Stimulated activated effector memory CD8-positive, alpha-beta T cell treated with anti-CD3 and anti-CD28 coated beads, Interleukin-12 subunit alpha, Interleukin-12 subunit beta, amount 100 ng/mL, for 72 hours (primary cell): ENCODE measurements around the gene NELL2.
"Not testable (repeated sequence)": the region's sequence is repeated elsewhere in the genome, so short reads cannot be mapped to it uniquely, and the experiment has no call there.

Experiments
- ATAC-seq: fragments of 150-1000 bp; cut with Tn5 transposase; 2 replicates; pipeline ENCODE4 v1.10.0; 2021
- DNase-seq, 2 donors: peaks; one replicate each; pipeline ENCODE4 v3.0.0; 2021 to 2022; ENCODE audit warnings: low spot score in 2 of 2
- H3K27ac Mint-ChIP-seq: one replicate; pipeline ENCODE4 v1.8.0; 2022; ENCODE audit warnings: mild to moderate bottlenecking, mixed read lengths
- H3K36me3 Mint-ChIP-seq: one replicate; pipeline ENCODE4 v1.8.0; 2022; ENCODE audit warnings: mild to moderate bottlenecking, mixed read lengths
- H3K4me1 Mint-ChIP-seq: one replicate; pipeline ENCODE4 v1.8.0; 2022; ENCODE audit warnings: mixed read lengths
- H3K4me3 Mint-ChIP-seq: one replicate; pipeline ENCODE4 v1.8.0; 2022; ENCODE audit warnings: mild to moderate bottlenecking, mixed read lengths
- H3K9me3 Mint-ChIP-seq: one replicate; pipeline ENCODE4 v1.8.0; 2022; ENCODE audit warnings: mixed read lengths

Gene NELL2

GRCh38 chr12:44708218-44708617, 167.9 kb downstream of the NELL2 start:
- Mint-ChIP-seq H3K4me1 (no peaks in the 10 kb centered on the region), H3K27ac (no peak overlapping the region), H3K36me3 (peaks cover 6% of the 10 kb centered on the region), H3K9me3 (no peaks in the 10 kb centered on the region), H3K4me3 (no peak overlapping the region)
- ATAC-seq (no peak), DNase-seq (no peak)

DNA sequence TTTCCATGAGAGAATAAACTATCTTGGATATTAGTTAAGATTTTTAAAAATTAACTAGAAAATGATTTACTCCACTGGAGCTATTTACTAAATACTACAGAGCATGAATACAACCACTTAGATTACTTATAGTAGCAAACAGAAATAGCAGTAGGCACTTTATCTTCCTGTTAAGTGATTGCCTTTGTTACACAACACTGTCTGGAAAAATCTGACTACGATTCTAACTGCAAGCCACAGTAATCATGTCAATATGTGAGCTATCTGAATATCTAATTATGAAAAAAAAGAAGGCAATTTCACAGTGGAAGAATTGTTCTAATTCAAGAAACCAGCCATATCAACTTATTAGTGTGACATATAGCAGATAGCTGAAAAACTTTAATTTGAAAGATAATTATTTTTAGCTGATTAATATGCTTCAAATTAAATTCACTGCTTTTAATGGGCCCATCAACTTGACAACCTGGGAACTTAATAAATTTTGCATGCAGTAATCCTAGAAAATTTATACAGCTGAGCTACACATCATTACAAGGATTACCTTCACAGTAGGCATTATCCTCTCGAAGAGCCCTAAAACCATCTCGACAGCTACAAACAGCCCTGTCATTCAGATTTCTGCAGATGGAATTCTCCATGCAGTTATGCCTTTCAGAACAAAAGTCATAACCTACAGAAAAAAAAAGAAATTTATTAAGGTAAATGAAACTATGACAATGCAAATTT, 172.8 kb downstream of the NELL2 start:
- no peak for ATAC-seq
- Mint-ChIP-seq H3K4me1 (no peaks in the 10 kb centered on the region), H3K9me3 (no peaks in the 10 kb centered on the region), H3K4me3 (no peak overlapping the region), H3K36me3 (peaks cover 9% of the 10 kb centered on the region), H3K27ac (no peak overlapping the region)
- no peak for DNase-seq

- Mint-ChIP-seq H3K4me1 (no peaks in the 10 kb centered on the region), H3K9me3 (no peaks in the 10 kb centered on the region), H3K27ac (no peak overlapping the region), H3K36me3 (peaks cover under 1% of the 10 kb centered on the region), H3K4me3 (no peak overlapping the region)
- no peak for ATAC-seq
- no peak for DNase-seq
These were observed 178.6 kb downstream of the NELL2 start for GRCh38 chr12:44697511-44697910.

- ATAC-seq: no peak
- H3K4me3 Mint-ChIP-seq: no peak overlapping the region
- no peak for DNase-seq
- H3K36me3 Mint-ChIP-seq: no peaks in the 10 kb centered on the region
- H3K27ac Mint-ChIP-seq: no peak overlapping the region
- no peaks in the 10 kb centered on the region for H3K4me1 Mint-ChIP-seq
- H3K9me3 Mint-ChIP-seq: no peaks in the 10 kb centered on the region
These were observed 179.6 kb downstream of the NELL2 start for GRCh38 chr12:44696542-44696941.

- no peak overlapping the region for H3K27ac Mint-ChIP-seq
- ATAC-seq (no peak), DNase-seq (no peak)
- no peaks in the 10 kb centered on the region for H3K9me3 Mint-ChIP-seq
- no peaks in the 10 kb centered on the region for H3K36me3 Mint-ChIP-seq
- no peak overlapping the region for H3K4me3 Mint-ChIP-seq
- H3K4me1 Mint-ChIP-seq: no peaks in the 10 kb centered on the region
These were observed 182.1 kb downstream of the NELL2 start for GRCh38 chr12:44694017-44694416.

- Mint-ChIP-seq H3K4me1 (no peaks in the 10 kb centered on the region), H3K36me3 (no peaks in the 10 kb centered on the region), H3K27ac (no peak overlapping the region), H3K4me3 (no peak overlapping the region), H3K9me3 (peaks cover 4% of the 10 kb centered on the region)
- ATAC-seq: no peak
- DNase-seq: no peak
These were observed 186.5 kb downstream of the NELL2 start for GRCh38 chr12:44689587-44689986.

DNA sequence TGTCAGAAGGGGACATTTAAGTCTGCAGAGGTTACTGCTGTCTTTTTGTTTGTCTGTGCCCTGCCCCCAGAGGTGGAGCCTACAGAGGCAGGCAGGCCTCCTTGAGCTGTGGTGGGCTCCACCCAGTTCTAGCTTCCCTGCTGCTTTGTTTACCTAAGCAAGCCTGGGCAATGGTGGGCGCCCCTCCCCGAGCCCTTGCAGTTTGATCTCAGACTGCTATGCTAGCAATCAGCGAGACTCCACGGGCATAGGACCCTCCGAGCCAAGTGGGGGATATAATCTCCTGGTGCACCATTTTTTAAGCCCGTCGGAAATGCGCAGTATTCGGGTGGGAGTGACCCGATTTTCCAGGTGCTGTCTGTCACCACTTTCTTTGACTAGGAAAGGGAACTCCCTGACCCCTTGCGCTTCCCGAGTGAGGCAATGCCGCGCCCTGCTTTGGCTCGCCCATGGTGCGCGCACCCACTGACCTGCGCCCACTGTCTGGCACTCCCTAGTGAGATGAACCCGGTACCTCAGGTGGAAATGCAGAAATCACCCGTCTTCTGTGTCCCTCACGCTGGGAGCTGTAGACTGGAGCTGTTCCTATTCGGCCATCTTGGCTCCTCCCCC, 189.2 kb downstream of the NELL2 start:
- ATAC-seq, DNase-seq, H3K4me1 Mint-ChIP-seq, H3K27ac Mint-ChIP-seq, H3K36me3 Mint-ChIP-seq, H3K9me3 Mint-ChIP-seq, H3K4me3 Mint-ChIP-seq: not testable (repeated sequence)

DNA sequence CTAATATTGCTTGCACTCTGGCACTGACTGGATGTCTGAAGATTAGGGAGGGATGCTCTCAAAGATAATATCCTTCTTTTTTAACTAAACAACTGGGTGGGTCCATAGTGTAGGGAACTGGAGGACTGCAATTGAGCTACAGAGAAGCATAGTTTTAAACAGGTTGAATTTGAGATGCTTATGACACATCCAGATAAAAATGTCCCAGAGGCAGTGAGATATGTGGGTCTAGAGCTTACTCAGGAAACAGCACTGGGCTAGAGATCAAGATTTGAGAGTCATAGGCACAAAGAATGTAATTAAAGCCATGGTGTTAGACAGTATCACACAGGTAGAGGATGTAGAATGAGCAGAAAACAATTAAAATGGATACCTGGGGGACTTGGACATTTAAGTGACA, 198.4 kb downstream of the NELL2 start:
- Mint-ChIP-seq H3K4me1 (no peaks in the 10 kb centered on the region), H3K27ac (no peak overlapping the region), H3K4me3 (no peak overlapping the region), H3K36me3 (no peaks in the 10 kb centered on the region), H3K9me3 (no peaks in the 10 kb centered on the region)
- ATAC-seq (peak; percentile 24), DNase-seq (no peak)

GRCh38 chr12:44674875-44675274, 201.2 kb downstream of the NELL2 start:
- ATAC-seq: no peak
- H3K4me3 Mint-ChIP-seq: no peak overlapping the region
- no peaks in the 10 kb centered on the region for H3K4me1 Mint-ChIP-seq
- peaks cover 10% of the 10 kb centered on the region for H3K9me3 Mint-ChIP-seq
- H3K36me3 Mint-ChIP-seq: no peaks in the 10 kb centered on the region
- no peak overlapping the region for H3K27ac Mint-ChIP-seq
- DNase-seq: no peak

- no peak for DNase-seq
- Mint-ChIP-seq H3K9me3 (peaks cover 19% of the 10 kb centered on the region), H3K27ac (no peak overlapping the region)
These were observed 202.3 kb downstream of the NELL2 start for GRCh38 chr12:44673811-44674210.

GRCh38 chr12:44672042-44672441, 204.1 kb downstream of the NELL2 start:
- ATAC-seq (no peak), DNase-seq (no peak)
- Mint-ChIP-seq H3K9me3 (peaks cover 19% of the 10 kb centered on the region), H3K4me3 (no peak overlapping the region), H3K36me3 (no peaks in the 10 kb centered on the region), H3K27ac (no peak overlapping the region), H3K4me1 (no peaks in the 10 kb centered on the region)

More at GRCh38 chr12:44673811-44674210, 202.3 kb downstream of the NELL2 start:
- no peaks in the 10 kb centered on the region for H3K36me3 Mint-ChIP-seq
- ATAC-seq: no peak
- H3K4me1 Mint-ChIP-seq: no peaks in the 10 kb centered on the region
- no peak overlapping the region for H3K4me3 Mint-ChIP-seq

GRCh38 chr12:44668443-44668842, 207.7 kb downstream of the NELL2 start:
- Mint-ChIP-seq H3K4me3 (no peak overlapping the region), H3K27ac (no peak overlapping the region), H3K9me3 (peaks cover 19% of the 10 kb centered on the region), H3K36me3 (no peaks in the 10 kb centered on the region), H3K4me1 (no peaks in the 10 kb centered on the region)
- no peak for DNase-seq
- ATAC-seq: no peak

- Mint-ChIP-seq H3K36me3 (no peaks in the 10 kb centered on the region), H3K9me3 (peaks cover 19% of the 10 kb centered on the region), H3K27ac (no peak overlapping the region), H3K4me3 (no peak overlapping the region), H3K4me1 (no peaks in the 10 kb centered on the region)
- DNase-seq (no peak), ATAC-seq (no peak)
These were observed 208.7 kb downstream of the NELL2 start for GRCh38 chr12:44667461-44667860.

GRCh38 chr12:44663291-44663690, 212.8 kb downstream of the NELL2 start:
- Mint-ChIP-seq H3K9me3 (no peaks in the 10 kb centered on the region), H3K4me1 (no peaks in the 10 kb centered on the region), H3K27ac (no peak overlapping the region), H3K4me3 (no peak overlapping the region), H3K36me3 (no peaks in the 10 kb centered on the region)
- DNase-seq: no peak
- ATAC-seq: no peak

DNA sequence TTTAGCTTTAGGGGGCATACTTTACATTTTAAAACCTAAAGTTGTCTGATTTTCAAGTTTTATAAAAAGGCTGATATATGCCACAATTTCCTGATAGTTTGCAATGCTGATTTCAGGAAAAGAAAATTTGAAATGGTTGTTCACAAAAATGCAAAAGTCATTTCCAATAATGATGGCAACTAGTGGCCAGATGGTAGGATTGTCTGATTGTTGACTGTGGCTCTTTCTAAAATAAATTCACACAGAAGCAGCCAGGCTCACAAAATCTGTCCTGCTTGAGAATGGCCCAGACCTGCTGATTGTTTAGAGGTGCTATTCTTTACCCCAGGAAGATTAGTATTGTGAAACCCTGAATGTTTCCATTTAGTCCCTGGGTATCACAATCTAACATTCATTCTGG, 220.3 kb downstream of the NELL2 start:
- no peaks in the 10 kb centered on the region for H3K9me3 Mint-ChIP-seq
- DNase-seq (no peak), ATAC-seq (no peak)
- H3K4me3 Mint-ChIP-seq: no peak overlapping the region
- no peak overlapping the region for H3K27ac Mint-ChIP-seq
- peaks cover 13% of the 10 kb centered on the region for H3K4me1 Mint-ChIP-seq
- H3K36me3 Mint-ChIP-seq: no peaks in the 10 kb centered on the region
